ENCODE data around the gene OTOP3. TPM values are rescaled to one million over a fixed set of nuclear protein-coding genes. Genes with fewer than 3 reads are reported as not detected.

Gene OTOP3
- total RNA-seq, 3 donors from 2014 or later (not counting 1 experiment from before 2014, with no cell fraction given) = not detected

DNA sequence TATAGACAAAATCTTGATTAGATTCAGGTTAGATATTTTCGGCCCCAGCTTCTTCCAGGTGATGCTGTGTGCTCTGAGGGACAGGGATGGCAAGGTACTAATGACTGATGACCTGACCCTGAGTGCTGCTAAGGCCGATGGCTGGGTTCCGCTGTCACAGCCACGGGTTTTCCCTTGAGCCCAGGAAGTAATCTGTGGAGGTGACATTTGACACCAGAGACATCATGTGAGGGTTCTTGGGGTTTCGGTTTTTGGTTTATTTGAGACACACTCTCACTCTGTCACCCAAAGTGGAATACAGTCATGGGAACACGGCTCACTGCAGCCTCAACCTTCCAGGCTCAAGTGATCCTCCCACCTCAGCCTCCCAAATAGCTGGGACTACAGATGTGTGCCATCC, 9.8 kb downstream of the OTOP3 start:
- H3K4me1 Mint-ChIP-seq = no peaks in the 10 kb centered on the region

DNA sequence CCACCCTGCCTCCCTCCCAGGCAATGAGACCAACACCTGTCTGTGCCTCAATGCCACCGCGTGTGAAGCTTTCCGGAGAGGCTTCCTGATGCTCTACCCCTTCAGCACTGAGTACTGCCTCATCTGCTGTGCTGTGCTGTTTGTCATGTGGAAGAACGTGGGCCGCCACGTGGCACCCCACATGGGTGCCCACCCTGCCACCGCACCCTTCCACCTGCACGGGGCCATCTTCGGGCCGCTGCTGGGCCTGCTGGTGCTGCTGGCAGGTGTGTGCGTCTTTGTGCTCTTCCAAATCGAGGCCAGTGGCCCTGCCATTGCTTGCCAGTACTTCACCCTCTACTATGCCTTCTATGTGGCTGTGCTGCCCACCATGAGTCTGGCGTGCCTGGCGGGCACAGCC, 10.9 kb downstream of the OTOP3 start:
- H3K4me1 ChIP-seq (ENCODE audit: control insufficient read depth, insufficient read depth, low read length) = no peaks in the 10 kb centered on the region
- no peaks in the 10 kb centered on the region for H3K27me3 ChIP-seq (ENCODE audit: control insufficient read depth, insufficient read depth, low read length)
- no peak overlapping the region for H3K27ac ChIP-seq (ENCODE audit: low read length)
- H3K4me3 ChIP-seq (ENCODE audit: low read length) = no peak overlapping the region
- no peaks in the 10 kb centered on the region for H3K36me3 ChIP-seq (ENCODE audit: control insufficient read depth, insufficient read depth, low read length)
- Mint-ChIP-seq H3K27me3 (ENCODE audit: low read depth in 2 of 2) (peaks cover 6 to 12% of the 10 kb centered on the region in 2 donors), H3K36me3 (no peaks in the 10 kb centered on the region), H3K27ac (no peak overlapping the region), H3K4me1 (no peaks in the 10 kb centered on the region), H3K9me3 (no peaks in the 10 kb centered on the region), H3K4me3 (no peak overlapping the region)
- ATAC-seq (no peak), DNase-seq (no peak)
- H3K9me3 ChIP-seq (ENCODE audit: control insufficient read depth, insufficient read depth, low read length) = no peaks in the 10 kb centered on the region
- intact Hi-C loops (cut with micrococcal nuclease) = no loop called here
- TF ChIP-seq, protein P1, sequence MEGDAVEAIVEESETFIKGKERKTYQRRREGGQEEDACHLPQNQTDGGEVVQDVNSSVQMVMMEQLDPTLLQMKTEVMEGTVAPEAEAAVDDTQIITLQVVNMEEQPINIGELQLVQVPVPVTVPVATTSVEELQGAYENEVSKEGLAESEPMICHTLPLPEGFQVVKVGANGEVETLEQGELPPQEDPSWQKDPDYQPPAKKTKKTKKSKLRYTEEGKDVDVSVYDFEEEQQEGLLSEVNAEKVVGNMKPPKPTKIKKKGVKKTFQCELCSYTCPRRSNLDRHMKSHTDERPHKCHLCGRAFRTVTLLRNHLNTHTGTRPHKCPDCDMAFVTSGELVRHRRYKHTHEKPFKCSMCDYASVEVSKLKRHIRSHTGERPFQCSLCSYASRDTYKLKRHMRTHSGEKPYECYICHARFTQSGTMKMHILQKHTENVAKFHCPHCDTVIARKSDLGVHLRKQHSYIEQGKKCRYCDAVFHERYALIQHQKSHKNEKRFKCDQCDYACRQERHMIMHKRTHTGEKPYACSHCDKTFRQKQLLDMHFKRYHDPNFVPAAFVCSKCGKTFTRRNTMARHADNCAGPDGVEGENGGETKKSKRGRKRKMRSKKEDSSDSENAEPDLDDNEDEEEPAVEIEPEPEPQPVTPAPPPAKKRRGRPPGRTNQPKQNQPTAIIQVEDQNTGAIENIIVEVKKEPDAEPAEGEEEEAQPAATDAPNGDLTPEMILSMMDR (IDR thresholded peaks at IDR 0.05) = no peak
- 87% methylated on average over 14 of the region's 14 CpGs for WGBS (ENCODE audit: insufficient coverage)

More for the DNA sequence above, 9.8 kb downstream of the OTOP3 start:
- ATAC-seq (no peak), DNase-seq (no peak)
- TF ChIP-seq, protein P1 (IDR thresholded peaks at IDR 0.05) = no peak
- H3K9me3 Mint-ChIP-seq = no peaks in the 10 kb centered on the region
- WGBS (ENCODE audit: insufficient coverage) = 49% methylated on average over 4 of the region's 6 CpGs
- peaks cover 3% of the 10 kb centered on the region for H3K27me3 ChIP-seq (ENCODE audit: control insufficient read depth, insufficient read depth, low read length)
- H3K36me3 Mint-ChIP-seq = no peaks in the 10 kb centered on the region
- peaks cover 6 to 16% of the 10 kb centered on the region in 2 donors for H3K27me3 Mint-ChIP-seq (ENCODE audit: low read depth in 2 of 2)
- H3K27ac ChIP-seq (ENCODE audit: low read length) = no peak overlapping the region
- H3K27ac Mint-ChIP-seq = no peak overlapping the region
- no peak overlapping the region for H3K4me3 ChIP-seq (ENCODE audit: low read length)
- no peaks in the 10 kb centered on the region for H3K36me3 ChIP-seq (ENCODE audit: control insufficient read depth, insufficient read depth, low read length)
- intact Hi-C loops (cut with micrococcal nuclease) = no loop called here
- no peak overlapping the region for H3K4me3 Mint-ChIP-seq
- no peaks in the 10 kb centered on the region for H3K9me3 ChIP-seq (ENCODE audit: control insufficient read depth, insufficient read depth, low read length)
- no peaks in the 10 kb centered on the region for H3K4me1 ChIP-seq (ENCODE audit: control insufficient read depth, insufficient read depth, low read length)

DNA sequence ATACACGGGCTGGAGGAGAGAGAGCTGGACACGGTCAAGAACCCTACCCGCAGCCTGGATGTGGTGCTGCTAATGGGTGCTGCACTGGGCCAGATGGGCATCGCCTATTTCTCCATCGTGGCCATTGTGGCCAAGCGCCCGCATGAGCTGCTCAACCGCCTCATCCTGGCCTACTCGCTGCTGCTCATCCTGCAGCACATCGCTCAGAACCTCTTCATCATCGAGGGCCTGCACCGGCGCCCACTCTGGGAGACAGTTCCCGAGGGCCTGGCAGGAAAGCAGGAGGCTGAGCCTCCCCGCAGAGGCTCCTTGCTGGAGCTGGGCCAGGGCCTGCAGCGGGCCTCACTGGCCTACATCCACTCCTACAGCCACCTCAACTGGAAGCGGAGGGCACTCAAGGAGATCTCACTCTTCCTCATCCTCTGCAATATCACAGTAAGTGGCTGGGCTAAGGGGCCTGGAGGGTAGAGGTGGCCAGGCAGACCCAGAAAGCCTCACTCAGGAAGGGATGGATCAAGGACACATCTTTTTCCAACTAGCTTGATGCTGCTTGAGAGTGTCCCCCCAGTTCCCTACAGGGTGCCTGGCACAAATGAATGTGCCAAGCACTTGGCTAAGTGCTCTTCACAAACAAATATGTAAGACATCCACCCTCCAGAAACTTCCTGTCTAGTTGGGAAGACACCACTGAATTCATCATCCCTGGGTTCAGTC, 11.5 kb downstream of the OTOP3 start:
- WGBS (ENCODE audit: insufficient coverage) = 91% methylated on average over 17 of the region's 17 CpGs
- H3K27me3 ChIP-seq (ENCODE audit: control insufficient read depth, insufficient read depth, low read length) = no peaks in the 10 kb centered on the region
- H3K4me3 ChIP-seq (ENCODE audit: low read length) = no peak overlapping the region
- H3K27ac ChIP-seq (ENCODE audit: low read length) = no peak overlapping the region
- H3K4me1 ChIP-seq (ENCODE audit: control insufficient read depth, insufficient read depth, low read length) = no peaks in the 10 kb centered on the region
- Mint-ChIP-seq H3K27ac (no peak overlapping the region), H3K4me3 (no peak overlapping the region), H3K36me3 (no peaks in the 10 kb centered on the region), H3K4me1 (no peaks in the 10 kb centered on the region), H3K9me3 (no peaks in the 10 kb centered on the region), H3K27me3 (ENCODE audit: low read depth in 2 of 2) (peaks cover 6 to 12% of the 10 kb centered on the region in 2 donors)
- intact Hi-C loops (cut with micrococcal nuclease) = no loop called here
- H3K9me3 ChIP-seq (ENCODE audit: control insufficient read depth, insufficient read depth, low read length) = no peaks in the 10 kb centered on the region
- DNase-seq (no peak), ATAC-seq (no peak)
- H3K36me3 ChIP-seq (ENCODE audit: control insufficient read depth, insufficient read depth, low read length) = no peaks in the 10 kb centered on the region
- TF ChIP-seq, protein P1 (IDR thresholded peaks at IDR 0.05) = no peak
